ENCODE measurements around the gene HEPACAM2. TPM values are rescaled to one million over a fixed set of nuclear protein-coding genes. Genes with fewer than 3 reads are reported as not detected.

HEPACAM2 gene
- not detected for polyA plus RNA-seq (2013, experiment 1 of 2)
- not detected for polyA plus RNA-seq (2013, experiment 2 of 2)

DNA sequence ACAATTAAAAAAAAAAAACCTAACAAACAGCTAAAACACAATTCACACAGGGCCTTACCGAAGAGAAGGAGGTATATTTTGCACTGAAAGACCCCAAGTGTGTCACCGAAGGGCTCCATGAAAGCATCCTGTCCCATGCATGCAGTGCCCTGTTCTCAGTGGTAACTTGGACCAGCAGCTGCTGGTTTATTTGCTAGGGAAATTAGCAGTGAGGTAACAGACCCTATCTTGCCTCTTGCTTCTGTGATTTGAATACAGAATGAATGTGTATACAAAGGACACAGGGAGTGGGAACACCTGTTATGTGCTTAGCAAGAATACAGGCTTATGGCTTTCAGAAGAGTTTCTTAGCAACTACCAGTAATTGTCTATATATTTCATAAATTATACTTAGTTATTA, at the start of gene HEPACAM2:
TSS of gene HEPACAM2 (minus strand) at position 160 of the 400 bp plus-strand sequence.
- H2BK120ac ChIP-seq (ENCODE audit: low read depth, low read length): no peak within 1 kb of the TSS

DNA sequence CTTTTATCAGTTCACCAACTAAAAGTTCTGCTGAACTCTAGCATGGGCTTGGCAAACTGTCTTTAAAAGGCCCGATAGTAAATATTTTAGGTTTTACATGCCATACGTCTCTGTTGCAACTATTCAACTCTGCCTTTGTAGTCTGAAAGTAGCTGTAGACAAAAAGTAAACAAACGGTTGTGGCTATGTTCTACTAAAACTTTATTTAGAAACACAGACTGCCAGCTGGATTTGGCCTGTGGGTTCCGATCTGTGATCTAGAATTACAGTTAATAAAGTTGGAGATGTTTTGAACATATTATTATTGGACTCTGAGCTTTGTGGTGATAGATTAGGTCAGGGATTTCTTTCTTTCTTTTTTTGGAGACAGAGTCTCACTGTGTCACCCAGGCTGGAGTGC, 39.0 kb upstream of the HEPACAM2 start:
- no peak overlapping the region for H3K27ac ChIP-seq (ENCODE audit: low read length, poor library complexity, severe bottlenecking)
- peak; percentile 14 for DNase-seq
- H3K23ac ChIP-seq (ENCODE audit: low read length in 2 of 2): no peak overlapping the region
- no peaks in the 10 kb centered on the region for H3K4me1 ChIP-seq (ENCODE audit: control insufficient read depth, insufficient read depth, low read depth, low read length)
- no peak overlapping the region for H3K14ac ChIP-seq (ENCODE audit: low read length in 2 of 2)
- peaks cover 2% of the 10 kb centered on the region for H3K79me1 ChIP-seq (replicated peaks; ENCODE audit: low read length, poor library complexity, severe bottlenecking)
- no peak overlapping the region for H2AK5ac ChIP-seq (ENCODE audit: low read length, severe bottlenecking)
- H3K18ac ChIP-seq (ENCODE audit: low read depth in 1 of 2, low read length in 2 of 2): no peak overlapping the region
- no peak overlapping the region for H3K4me3 ChIP-seq (ENCODE audit: insufficient read depth in 1 of 2, low read depth in 1 of 2, low read length in 2 of 2)
- H3K4ac ChIP-seq (ENCODE audit: low read depth in 1 of 2, low read length in 2 of 2): no peak overlapping the region
- no peak overlapping the region for H2BK15ac ChIP-seq (ENCODE audit: low read depth, poor library complexity, severe bottlenecking)
- H2AFZ ChIP-seq (ENCODE audit: low read depth, low read length): no peak overlapping the region
- H3K9me3 ChIP-seq (ENCODE audit: control insufficient read depth, low read length): no peaks in the 10 kb centered on the region
- no peak overlapping the region for H2BK120ac ChIP-seq (ENCODE audit: low read depth, low read length)
- H2BK12ac ChIP-seq (ENCODE audit: low read length in 2 of 2): no peak overlapping the region
- H3K9ac ChIP-seq (ENCODE audit: low read length): no peak overlapping the region
- H3K36me3 ChIP-seq (ENCODE audit: control insufficient read depth in 1 of 2, insufficient read depth in 2 of 2, low read depth in 1 of 2, low read length in 2 of 2): peaks cover 0 to 12% of the 10 kb centered on the region in 2 experiments
- no peak overlapping the region for H4K8ac ChIP-seq (ENCODE audit: low read length)
- H4K91ac ChIP-seq (ENCODE audit: low read length): no peak overlapping the region
- H2BK5ac ChIP-seq (ENCODE audit: low read depth, low read length, poor library complexity, severe bottlenecking): no peak overlapping the region
- H3K4me2 ChIP-seq (ENCODE audit: low read length, poor library complexity, severe bottlenecking): no peak overlapping the region
- 78% methylated on average over 4 of the region's 4 CpGs for WGBS
- H3K27me3 ChIP-seq (ENCODE audit: control insufficient read depth in 1 of 2, insufficient read depth in 1 of 2, low read length in 2 of 2): no peaks in the 10 kb centered on the region

More for the DNA sequence above, at the start of gene HEPACAM2:
- H3K4ac ChIP-seq (ENCODE audit: low read depth in 1 of 2, low read length in 2 of 2): no peak within 1 kb of the TSS
- H3K4me3 ChIP-seq (ENCODE audit: insufficient read depth in 1 of 2, low read depth in 1 of 2, low read length in 2 of 2): no peak within 1 kb of the TSS
- H2BK12ac ChIP-seq (ENCODE audit: low read length in 2 of 2): no peak within 1 kb of the TSS
- no peaks in the 10 kb centered on the region for H3K36me3 ChIP-seq (ENCODE audit: control insufficient read depth in 1 of 2, insufficient read depth in 2 of 2, low read depth in 1 of 2, low read length in 2 of 2)
- H3K9ac ChIP-seq (ENCODE audit: low read length): no peak within 1 kb of the TSS
- no peak within 1 kb of the TSS for H2AK5ac ChIP-seq (ENCODE audit: low read length, severe bottlenecking)
- H3K9me3 ChIP-seq (ENCODE audit: control insufficient read depth, low read length): no peaks in the 10 kb centered on the region
- H2BK5ac ChIP-seq (ENCODE audit: low read depth, low read length, poor library complexity, severe bottlenecking): no peak within 1 kb of the TSS
- DNase-seq: no peak
- no peak within 1 kb of the TSS for H3K14ac ChIP-seq (ENCODE audit: low read length in 2 of 2)
- 72% methylated on average over 2 of the region's 2 CpGs for WGBS
- H2AFZ ChIP-seq (ENCODE audit: low read depth, low read length): no peak within 1 kb of the TSS
- no peak within 1 kb of the TSS for H4K91ac ChIP-seq (ENCODE audit: low read length)
- no peak within 1 kb of the TSS for H4K8ac ChIP-seq (ENCODE audit: low read length)
- no peaks in the 10 kb centered on the region for H3K4me1 ChIP-seq (ENCODE audit: control insufficient read depth, insufficient read depth, low read depth, low read length)
- H3K4me2 ChIP-seq (ENCODE audit: low read length, poor library complexity, severe bottlenecking): no peak within 1 kb of the TSS
- H3K79me1 ChIP-seq (replicated peaks; ENCODE audit: low read length, poor library complexity, severe bottlenecking): no peaks in the 10 kb centered on the region
- H3K18ac ChIP-seq (ENCODE audit: low read depth in 1 of 2, low read length in 2 of 2): no peak within 1 kb of the TSS
- H3K27me3 ChIP-seq (ENCODE audit: control insufficient read depth in 1 of 2, insufficient read depth in 1 of 2, low read length in 2 of 2): no peaks in the 10 kb centered on the region
- no peak within 1 kb of the TSS for H3K23ac ChIP-seq (ENCODE audit: low read length in 2 of 2)
- no peak within 1 kb of the TSS for H3K27ac ChIP-seq (ENCODE audit: low read length, poor library complexity, severe bottlenecking)
- H2BK15ac ChIP-seq (ENCODE audit: low read depth, poor library complexity, severe bottlenecking): no peak within 1 kb of the TSS

DNA sequence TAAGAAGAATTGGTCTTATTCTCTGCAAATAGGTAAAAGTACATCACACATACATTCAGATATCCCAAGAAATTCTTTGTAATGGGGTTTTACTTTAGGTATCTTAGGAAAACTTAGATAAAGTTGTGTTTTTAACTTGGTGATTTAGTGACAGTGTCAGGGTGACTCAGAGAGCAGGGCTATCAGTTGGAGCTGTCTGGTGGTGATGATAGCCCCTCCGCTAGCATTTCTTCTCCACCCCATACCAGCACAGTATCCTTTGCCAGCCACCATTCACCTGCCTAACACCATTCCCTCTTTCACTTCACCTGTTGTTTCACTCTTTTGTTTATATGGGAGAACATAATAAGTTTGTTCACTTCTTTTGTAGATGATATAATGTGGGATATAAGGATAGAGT, 36.3 kb upstream of the HEPACAM2 start:
- H2BK5ac ChIP-seq (ENCODE audit: low read depth, low read length, poor library complexity, severe bottlenecking): no peak overlapping the region
- no peak overlapping the region for H2BK12ac ChIP-seq (ENCODE audit: low read length in 2 of 2)
- H2BK120ac ChIP-seq (ENCODE audit: low read depth, low read length): no peak overlapping the region
- no peak overlapping the region for H3K4me3 ChIP-seq (ENCODE audit: insufficient read depth in 1 of 2, low read depth in 1 of 2, low read length in 2 of 2)
- H3K27me3 ChIP-seq (ENCODE audit: control insufficient read depth in 1 of 2, insufficient read depth in 1 of 2, low read length in 2 of 2): no peaks in the 10 kb centered on the region
- H2AK5ac ChIP-seq (ENCODE audit: low read length, severe bottlenecking): no peak overlapping the region
- H3K4me2 ChIP-seq (ENCODE audit: low read length, poor library complexity, severe bottlenecking): no peak overlapping the region
- H3K14ac ChIP-seq (ENCODE audit: low read length in 2 of 2): no peak overlapping the region
- no peak for DNase-seq
- no peaks in the 10 kb centered on the region for H3K9me3 ChIP-seq (ENCODE audit: control insufficient read depth, low read length)
- H3K9ac ChIP-seq (ENCODE audit: low read length): no peak overlapping the region
- H4K8ac ChIP-seq (ENCODE audit: low read length): no peak overlapping the region
- no peak overlapping the region for H3K27ac ChIP-seq (ENCODE audit: low read length, poor library complexity, severe bottlenecking)
- H2BK15ac ChIP-seq (ENCODE audit: low read depth, poor library complexity, severe bottlenecking): no peak overlapping the region
- H3K4me1 ChIP-seq (ENCODE audit: control insufficient read depth, insufficient read depth, low read depth, low read length): no peaks in the 10 kb centered on the region
- H3K18ac ChIP-seq (ENCODE audit: low read depth in 1 of 2, low read length in 2 of 2): no peak overlapping the region
- H3K23ac ChIP-seq (ENCODE audit: low read length in 2 of 2): no peak overlapping the region
- H2AFZ ChIP-seq (ENCODE audit: low read depth, low read length): no peak overlapping the region
- no peak overlapping the region for H4K91ac ChIP-seq (ENCODE audit: low read length)
- H3K4ac ChIP-seq (ENCODE audit: low read depth in 1 of 2, low read length in 2 of 2): no peak overlapping the region
- no CpG with 5 or more reads among the region's 1 CpG for WGBS
- peaks cover 0 to 17% of the 10 kb centered on the region in 2 experiments for H3K36me3 ChIP-seq (ENCODE audit: control insufficient read depth in 1 of 2, insufficient read depth in 2 of 2, low read depth in 1 of 2, low read length in 2 of 2)
- peaks cover 2% of the 10 kb centered on the region for H3K79me1 ChIP-seq (replicated peaks; ENCODE audit: low read length, poor library complexity, severe bottlenecking)

DNA sequence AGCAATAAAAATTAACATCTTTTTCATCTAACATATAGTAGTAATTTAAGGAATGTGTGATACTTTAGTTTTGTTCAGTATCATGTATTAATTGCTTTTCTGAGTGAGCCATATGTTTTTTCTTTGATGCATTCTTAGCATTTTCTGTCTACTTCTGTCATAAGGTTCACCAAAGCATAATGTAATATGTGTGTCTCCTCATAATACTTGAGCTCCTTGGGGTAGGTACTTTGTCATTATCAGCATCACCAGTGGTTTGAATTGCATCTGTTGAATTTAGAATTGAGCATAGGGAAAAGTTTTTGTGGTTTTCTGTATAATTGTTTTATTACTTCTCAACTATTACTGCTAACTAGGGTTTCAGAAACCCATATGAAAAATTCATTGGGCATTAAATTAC, 32.4 kb upstream of the HEPACAM2 start:
- no peak overlapping the region for H2BK5ac ChIP-seq (ENCODE audit: low read depth, low read length, poor library complexity, severe bottlenecking)
- no peak overlapping the region for H2BK120ac ChIP-seq (ENCODE audit: low read depth, low read length)
- H2BK15ac ChIP-seq (ENCODE audit: low read depth, poor library complexity, severe bottlenecking): no peak overlapping the region
- H3K18ac ChIP-seq (ENCODE audit: low read depth in 1 of 2, low read length in 2 of 2): no peak overlapping the region
- no peak overlapping the region for H2BK12ac ChIP-seq (ENCODE audit: low read length in 2 of 2)
- DNase-seq: no peak
- no peak overlapping the region for H3K23ac ChIP-seq (ENCODE audit: low read length in 2 of 2)
- H3K4ac ChIP-seq (ENCODE audit: low read depth in 1 of 2, low read length in 2 of 2): no peak overlapping the region
- peaks cover 4% of the 10 kb centered on the region for H3K79me1 ChIP-seq (replicated peaks; ENCODE audit: low read length, poor library complexity, severe bottlenecking)
- H3K14ac ChIP-seq (ENCODE audit: low read length in 2 of 2): no peak overlapping the region
- H3K36me3 ChIP-seq (ENCODE audit: control insufficient read depth in 1 of 2, insufficient read depth in 2 of 2, low read depth in 1 of 2, low read length in 2 of 2): peaks cover 0 to 17% of the 10 kb centered on the region in 2 experiments
- no peak overlapping the region for H3K27ac ChIP-seq (ENCODE audit: low read length, poor library complexity, severe bottlenecking)
- no peaks in the 10 kb centered on the region for H3K27me3 ChIP-seq (ENCODE audit: control insufficient read depth in 1 of 2, insufficient read depth in 1 of 2, low read length in 2 of 2)
- no peak overlapping the region for H2AFZ ChIP-seq (ENCODE audit: low read depth, low read length)
- no peak overlapping the region for H4K91ac ChIP-seq (ENCODE audit: low read length)
- no peak overlapping the region for H3K9ac ChIP-seq (ENCODE audit: low read length)
- H3K4me3 ChIP-seq (ENCODE audit: insufficient read depth in 1 of 2, low read depth in 1 of 2, low read length in 2 of 2): no peak overlapping the region
- no peak overlapping the region for H2AK5ac ChIP-seq (ENCODE audit: low read length, severe bottlenecking)
- H3K9me3 ChIP-seq (ENCODE audit: control insufficient read depth, low read length): no peaks in the 10 kb centered on the region
- H3K4me2 ChIP-seq (ENCODE audit: low read length, poor library complexity, severe bottlenecking): no peak overlapping the region
- H3K4me1 ChIP-seq (ENCODE audit: control insufficient read depth, insufficient read depth, low read depth, low read length): no peaks in the 10 kb centered on the region
- H4K8ac ChIP-seq (ENCODE audit: low read length): no peak overlapping the region

Data from mesenchymal stem cell (in vitro differentiated cells and primary cell).